RWPE2 (cell line): ENCODE results near the gene NEK5.

Source experiments
- ATAC-seq: fragments of 200-7000 bp; cut with Tn5 transposase; 3 replicates; pipeline ENCODE4 v1.9.1; 2021; ENCODE audit warnings: low read depth
- DNase-seq: peaks from one replicate; pipeline ENCODE4 v3.0.0-alpha.2; 2020; ENCODE audit warnings: low spot score
- H3K27ac ChIP-seq: fragments of 450-650 bp; 2 replicates; pipeline ENCODE4 v1.5.1; 2017; ENCODE audit warnings: mild to moderate bottlenecking; ENCODE audit not compliant: poor library complexity, severe bottlenecking
- H3K27me3 ChIP-seq: fragments of 250-450 bp; sonication (Bioruptor Pico); 2 replicates; pipeline ENCODE4 v1.5.1; 2021; ENCODE audit warnings: mild to moderate bottlenecking, moderate library complexity; ENCODE audit not compliant: insufficient read depth, poor library complexity, severe bottlenecking
- H3K36me3 ChIP-seq: fragments of 250-450 bp; sonication (Bioruptor Pico); 2 replicates; pipeline ENCODE4 v1.5.1; 2020; ENCODE audit warnings: low read depth, mild to moderate bottlenecking, moderate library complexity
- H3K4me1 ChIP-seq: fragments of 250-450 bp; sonication (Bioruptor Pico); 2 replicates; pipeline ENCODE4 v1.5.1; 2021; ENCODE audit warnings: mild to moderate bottlenecking, moderate library complexity; ENCODE audit not compliant: insufficient read depth, poor library complexity, severe bottlenecking
- H3K4me3 ChIP-seq: fragments of 250-450 bp; sonication (Bioruptor Pico); 2 replicates; pipeline ENCODE4 v1.5.1; 2021; ENCODE audit warnings: mild to moderate bottlenecking, moderate library complexity; ENCODE audit not compliant: severe bottlenecking
- H3K9me3 ChIP-seq: fragments of 250-450 bp; sonication (Bioruptor Pico); 2 replicates; pipeline ENCODE4 v1.5.1; 2021; ENCODE audit warnings: mild to moderate bottlenecking, moderate library complexity; ENCODE audit not compliant: severe bottlenecking
- TF ChIP-seq, protein P1 (sequence below): fragments of 450-650 bp; IDR thresholded peaks from one replicate; pipeline ENCODE4 v1.5.1; 2017; ENCODE audit warnings: mild to moderate bottlenecking, moderate library complexity; ENCODE audit not compliant: poor library complexity, severe bottlenecking

The NEK5 gene

DNA sequence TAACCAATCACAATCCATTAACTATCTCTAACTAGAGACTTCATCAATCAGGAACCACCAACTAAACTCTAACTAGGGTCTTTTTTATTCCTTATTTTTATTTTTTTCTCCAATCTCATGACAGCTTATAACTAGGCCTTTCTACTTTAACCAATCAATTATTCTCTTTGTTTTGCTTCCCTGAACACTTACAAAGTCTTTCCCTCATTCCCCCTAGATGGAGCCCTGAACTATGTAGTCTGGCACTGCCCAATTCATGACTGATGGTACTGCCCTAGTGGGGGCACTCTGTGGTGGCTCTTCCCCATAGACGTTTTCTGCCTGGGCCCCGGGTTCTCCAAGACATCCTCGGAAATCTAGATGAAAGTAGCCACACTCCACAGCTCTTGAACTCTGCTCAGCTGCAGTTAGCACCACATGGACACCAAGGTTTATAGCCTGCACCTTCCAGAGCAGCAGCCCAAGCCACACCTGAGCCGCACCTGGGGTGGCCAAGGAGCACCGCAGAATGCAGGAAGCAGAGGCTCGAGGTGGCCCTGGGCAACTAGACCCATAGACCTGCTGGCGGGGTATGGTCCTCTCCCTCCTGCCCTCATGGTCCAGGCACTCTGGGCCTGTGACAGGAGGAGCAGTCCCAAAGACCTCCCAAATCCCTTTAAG lies 124.2 kb downstream of the NEK5 start:
- no peak overlapping the region for H3K27ac ChIP-seq
- ATAC-seq (no peak), DNase-seq (no peak)
- H3K27me3 ChIP-seq: no peaks in the 10 kb centered on the region
- H3K4me3 ChIP-seq: no peak overlapping the region
- no peaks in the 10 kb centered on the region for H3K9me3 ChIP-seq
- H3K4me1 ChIP-seq: no peaks in the 10 kb centered on the region
- TF ChIP-seq, protein P1, sequence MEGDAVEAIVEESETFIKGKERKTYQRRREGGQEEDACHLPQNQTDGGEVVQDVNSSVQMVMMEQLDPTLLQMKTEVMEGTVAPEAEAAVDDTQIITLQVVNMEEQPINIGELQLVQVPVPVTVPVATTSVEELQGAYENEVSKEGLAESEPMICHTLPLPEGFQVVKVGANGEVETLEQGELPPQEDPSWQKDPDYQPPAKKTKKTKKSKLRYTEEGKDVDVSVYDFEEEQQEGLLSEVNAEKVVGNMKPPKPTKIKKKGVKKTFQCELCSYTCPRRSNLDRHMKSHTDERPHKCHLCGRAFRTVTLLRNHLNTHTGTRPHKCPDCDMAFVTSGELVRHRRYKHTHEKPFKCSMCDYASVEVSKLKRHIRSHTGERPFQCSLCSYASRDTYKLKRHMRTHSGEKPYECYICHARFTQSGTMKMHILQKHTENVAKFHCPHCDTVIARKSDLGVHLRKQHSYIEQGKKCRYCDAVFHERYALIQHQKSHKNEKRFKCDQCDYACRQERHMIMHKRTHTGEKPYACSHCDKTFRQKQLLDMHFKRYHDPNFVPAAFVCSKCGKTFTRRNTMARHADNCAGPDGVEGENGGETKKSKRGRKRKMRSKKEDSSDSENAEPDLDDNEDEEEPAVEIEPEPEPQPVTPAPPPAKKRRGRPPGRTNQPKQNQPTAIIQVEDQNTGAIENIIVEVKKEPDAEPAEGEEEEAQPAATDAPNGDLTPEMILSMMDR: no peak
- H3K36me3 ChIP-seq: no peaks in the 10 kb centered on the region

DNA sequence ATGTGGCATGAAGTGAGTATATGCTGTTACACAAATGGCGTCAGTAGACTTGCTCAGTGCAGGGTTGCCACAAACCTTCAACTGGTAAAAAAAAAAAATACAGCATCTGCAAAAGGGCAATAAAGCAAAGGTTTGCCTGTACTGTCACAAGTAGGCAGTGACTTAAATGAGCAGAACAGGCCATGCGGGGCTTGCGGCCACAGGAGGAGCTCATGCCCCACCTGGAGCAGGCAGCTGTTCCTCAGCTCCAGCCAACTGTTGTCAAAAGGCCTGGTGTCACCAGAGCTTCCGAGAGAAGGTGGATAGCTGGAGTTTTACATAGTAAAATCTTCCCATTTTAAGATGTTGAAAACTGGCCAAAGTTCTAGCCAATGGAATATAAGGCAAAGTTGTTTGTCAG lies 125.3 kb downstream of the NEK5 start:
- no peaks in the 10 kb centered on the region for H3K27me3 ChIP-seq
- H3K36me3 ChIP-seq: no peaks in the 10 kb centered on the region
- TF ChIP-seq, protein P1: no peak
- no peaks in the 10 kb centered on the region for H3K4me1 ChIP-seq
- H3K9me3 ChIP-seq: no peaks in the 10 kb centered on the region
- ATAC-seq (no peak), DNase-seq (no peak)
- no peak overlapping the region for H3K4me3 ChIP-seq
- no peak overlapping the region for H3K27ac ChIP-seq

- H3K9me3 ChIP-seq: no peaks in the 10 kb centered on the region
- ATAC-seq: no peak
- no peaks in the 10 kb centered on the region for H3K4me1 ChIP-seq
- H3K27ac ChIP-seq: no peak overlapping the region
- H3K36me3 ChIP-seq: no peaks in the 10 kb centered on the region
- no peaks in the 10 kb centered on the region for H3K27me3 ChIP-seq
- H3K4me3 ChIP-seq: no peak overlapping the region
- TF ChIP-seq, protein P1: no peak
- DNase-seq: no peak
Measured at GRCh38 chr13:52002361-52002760, 126.5 kb downstream of the NEK5 start.

GRCh38 chr13:52001120-52001731 lies 127.6 kb downstream of the NEK5 start:
- Histone ChIP-seq H3K27ac (no peak overlapping the region), H3K27me3 (no peaks in the 10 kb centered on the region), H3K36me3 (no peaks in the 10 kb centered on the region), H3K4me3 (no peak overlapping the region), H3K9me3 (no peaks in the 10 kb centered on the region), H3K4me1 (no peaks in the 10 kb centered on the region)
- TF ChIP-seq, protein P1: peak; percentile 61
- ATAC-seq: peak; percentile 67
- no peak for DNase-seq

GRCh38 chr13:51999921-52000320 lies 129.0 kb downstream of the NEK5 start:
- DNase-seq: no peak
- TF ChIP-seq, protein P1: no peak

More at GRCh38 chr13:51999921-52000320, 129.0 kb downstream of the NEK5 start:
- H3K27ac ChIP-seq: no peak overlapping the region
- ATAC-seq: no peak
- no peaks in the 10 kb centered on the region for H3K4me1 ChIP-seq
- H3K4me3 ChIP-seq: no peak overlapping the region
- no peaks in the 10 kb centered on the region for H3K36me3 ChIP-seq
- H3K27me3 ChIP-seq: no peaks in the 10 kb centered on the region
- no peaks in the 10 kb centered on the region for H3K9me3 ChIP-seq
